ENCODE results near the gene DGKK.

The DGKK gene

DNA sequence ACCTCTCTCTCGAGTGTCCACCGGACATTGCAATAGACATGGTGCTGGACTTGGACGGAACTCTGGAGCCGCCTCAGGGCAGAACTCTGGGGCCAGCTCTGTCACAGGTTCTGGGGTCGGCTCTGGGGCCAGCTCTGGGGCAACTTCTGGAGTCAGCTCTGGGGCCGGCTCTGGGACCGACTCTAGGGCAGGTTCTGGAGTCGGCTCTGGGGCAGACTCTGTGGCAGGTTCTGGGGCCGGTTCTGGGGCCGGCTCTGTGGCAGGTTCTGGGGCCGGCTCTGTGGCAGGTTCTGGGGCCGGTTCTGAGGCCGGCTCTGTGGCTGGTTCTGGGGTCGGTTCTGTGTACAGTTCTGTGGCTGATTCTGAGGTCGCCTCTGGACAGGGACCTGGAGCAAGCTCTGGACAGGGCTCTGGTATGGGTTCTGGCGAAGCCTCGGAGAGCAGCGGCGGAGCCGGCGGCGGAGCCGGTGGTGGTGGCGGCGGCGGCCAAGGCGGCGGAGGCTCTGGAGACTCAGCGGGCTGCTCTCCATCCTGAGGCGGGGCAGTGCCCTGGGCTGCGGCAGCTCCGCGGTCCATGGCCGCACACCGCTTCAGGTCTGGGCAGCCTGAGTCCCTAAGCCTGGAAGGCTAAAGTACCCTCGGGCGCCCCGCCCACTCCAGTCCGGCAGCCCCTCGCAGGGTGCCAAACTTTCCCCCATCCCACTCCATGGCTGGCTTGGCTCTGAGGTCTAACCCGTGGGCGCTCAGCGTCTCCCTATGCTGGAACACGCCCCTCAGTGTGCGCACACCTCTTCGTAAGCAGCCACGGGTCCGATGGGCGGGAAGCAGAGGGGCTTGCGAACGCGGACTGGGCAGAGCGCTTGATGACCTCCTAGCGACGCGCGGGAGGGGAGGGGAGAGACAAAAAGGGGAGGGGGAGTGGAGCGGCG lies at the start of gene DGKK:
Gene DGKK (minus strand): TSS at position 723 of the 929 bp plus-strand sequence. CDS start 147 bp downstream, at position 576.
- no peaks in the 10 kb centered on the region for H3K4me1 ChIP-seq (ENCODE audit: insufficient read depth, low read length)
- no peaks in the 10 kb centered on the region for H3K79me2 ChIP-seq (ENCODE audit: insufficient read depth, low read length)
- no peaks in the 10 kb centered on the region for H3K27me3 ChIP-seq (ENCODE audit: insufficient read depth, low read length, poor library complexity)
- no peaks in the 10 kb centered on the region for H3K36me3 ChIP-seq (ENCODE audit: insufficient read depth, low read length)
- no peak within 1 kb of the TSS for H3K27ac ChIP-seq (ENCODE audit: low read length)
- H3K4me2 ChIP-seq (ENCODE audit: insufficient read depth, low read length): no peak within 1 kb of the TSS
- H3K9ac ChIP-seq (ENCODE audit: low read depth, low read length): no peak within 1 kb of the TSS
- no peak within 1 kb of the TSS for H3K4me3 ChIP-seq (ENCODE audit: low read depth in 1 of 2, low read length in 2 of 2)
- no peak within 1 kb of the TSS for H2AFZ ChIP-seq (ENCODE audit: low read depth, low read length)
- DNase-seq: no peak
- no peaks in the 10 kb centered on the region for H3K9me3 ChIP-seq (ENCODE audit: insufficient read depth, low read length, severe bottlenecking)
- no peak for ATAC-seq (ENCODE audit: insufficient read depth, low read depth)
- TF ChIP-seq EZH2 (IDR thresholded peaks at IDR 0.05; ENCODE audit: borderline replicate concordance, low read depth, low read length, severe bottlenecking) (no peak), CTCF (IDR thresholded peaks at IDR 0.05; ENCODE audit: borderline replicate concordance, extremely low read depth, low read length, poor library complexity, severe bottlenecking) (no peak)
- no peaks in the 10 kb centered on the region for H4K20me1 ChIP-seq (ENCODE audit: insufficient read depth, low read length)

DNA sequence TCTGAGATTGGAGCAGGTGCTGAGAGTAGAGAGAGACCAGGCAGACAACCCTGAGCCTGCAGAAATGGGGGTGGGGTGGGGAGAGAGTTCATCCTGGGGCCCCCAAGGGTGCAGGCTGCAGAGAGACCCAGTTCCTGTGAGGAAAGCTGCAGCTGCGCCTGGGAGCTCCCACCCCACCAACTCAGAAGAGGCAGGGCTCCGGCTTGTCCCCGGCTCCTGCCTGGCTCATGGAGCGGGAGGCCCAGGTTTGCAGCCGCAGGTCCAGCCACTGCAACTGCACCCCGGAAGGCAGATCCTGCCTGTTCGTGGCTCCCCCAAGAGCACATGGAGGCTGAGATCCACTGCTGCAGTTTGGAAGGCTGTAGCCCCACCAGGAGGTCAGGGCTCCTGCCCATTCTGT lies 44.2 kb upstream of the DGKK start:
- H3K9ac ChIP-seq (ENCODE audit: low read depth, low read length): no peak overlapping the region
- no peaks in the 10 kb centered on the region for H3K79me2 ChIP-seq (ENCODE audit: insufficient read depth, low read length)
- H3K4me3 ChIP-seq (ENCODE audit: low read depth in 1 of 2, low read length in 2 of 2): no peak overlapping the region
- H3K4me2 ChIP-seq (ENCODE audit: insufficient read depth, low read length): no peak overlapping the region
- TF ChIP-seq CTCF (IDR thresholded peaks at IDR 0.05; ENCODE audit: borderline replicate concordance, extremely low read depth, low read length, poor library complexity, severe bottlenecking) (no peak), EZH2 (IDR thresholded peaks at IDR 0.05; ENCODE audit: borderline replicate concordance, low read depth, low read length, severe bottlenecking) (no peak)
- no peak overlapping the region for H3K27ac ChIP-seq (ENCODE audit: low read length)
- H3K4me1 ChIP-seq (ENCODE audit: insufficient read depth, low read length): no peaks in the 10 kb centered on the region
- no peak for ATAC-seq (ENCODE audit: insufficient read depth, low read depth)
- no peaks in the 10 kb centered on the region for H3K27me3 ChIP-seq (ENCODE audit: insufficient read depth, low read length, poor library complexity)
- H3K36me3 ChIP-seq (ENCODE audit: insufficient read depth, low read length): no peaks in the 10 kb centered on the region
- H4K20me1 ChIP-seq (ENCODE audit: insufficient read depth, low read length): no peaks in the 10 kb centered on the region
- H2AFZ ChIP-seq (ENCODE audit: low read depth, low read length): no peak overlapping the region
- no peaks in the 10 kb centered on the region for H3K9me3 ChIP-seq (ENCODE audit: insufficient read depth, low read length, severe bottlenecking)
- no peak for DNase-seq

GRCh38 chrX:50497114-50497513 lies 26.5 kb upstream of the DGKK start:
- H3K4me2 ChIP-seq (ENCODE audit: insufficient read depth, low read length): no peak overlapping the region
- no peaks in the 10 kb centered on the region for H3K79me2 ChIP-seq (ENCODE audit: insufficient read depth, low read length)
- no peaks in the 10 kb centered on the region for H4K20me1 ChIP-seq (ENCODE audit: insufficient read depth, low read length)
- no peaks in the 10 kb centered on the region for H3K27me3 ChIP-seq (ENCODE audit: insufficient read depth, low read length, poor library complexity)
- TF ChIP-seq CTCF (IDR thresholded peaks at IDR 0.05; ENCODE audit: borderline replicate concordance, extremely low read depth, low read length, poor library complexity, severe bottlenecking) (no peak), EZH2 (IDR thresholded peaks at IDR 0.05; ENCODE audit: borderline replicate concordance, low read depth, low read length, severe bottlenecking) (no peak)
- no peak overlapping the region for H3K4me3 ChIP-seq (ENCODE audit: low read depth in 1 of 2, low read length in 2 of 2)
- no peak for ATAC-seq (ENCODE audit: insufficient read depth, low read depth)
- no peak overlapping the region for H3K9ac ChIP-seq (ENCODE audit: low read depth, low read length)
- H3K9me3 ChIP-seq (ENCODE audit: insufficient read depth, low read length, severe bottlenecking): no peaks in the 10 kb centered on the region
- H3K27ac ChIP-seq (ENCODE audit: low read length): no peak overlapping the region
- DNase-seq: no peak
- H3K36me3 ChIP-seq (ENCODE audit: insufficient read depth, low read length): no peaks in the 10 kb centered on the region
- H3K4me1 ChIP-seq (ENCODE audit: insufficient read depth, low read length): no peaks in the 10 kb centered on the region
- H2AFZ ChIP-seq (ENCODE audit: low read depth, low read length): no peak overlapping the region

Measured in DND-41 (cell line).